Posterior cingulate gyrus (tissue), 11 donors: ENCODE data around the gene SMIM11.
"Not testable (repeated sequence)": the region's sequence is repeated elsewhere in the genome, so short reads cannot be mapped to it uniquely, and the experiment has no call there.

ENCODE experiments used
- DNase-seq, 10 donors: peaks; one replicate each; pipeline versions ENCODE4 v3.0.0 to v3.0.0-alpha.2; 2020 to 2021; ENCODE audit warnings: mixed read lengths in 3 of 10
- intact Hi-C: fragments of 100-400 bp; cut with DNase I; formaldehyde crosslinking; loops from one replicate; pipeline ENCODE4 v1.15.1; 2023

SMIM11 gene

DNA sequence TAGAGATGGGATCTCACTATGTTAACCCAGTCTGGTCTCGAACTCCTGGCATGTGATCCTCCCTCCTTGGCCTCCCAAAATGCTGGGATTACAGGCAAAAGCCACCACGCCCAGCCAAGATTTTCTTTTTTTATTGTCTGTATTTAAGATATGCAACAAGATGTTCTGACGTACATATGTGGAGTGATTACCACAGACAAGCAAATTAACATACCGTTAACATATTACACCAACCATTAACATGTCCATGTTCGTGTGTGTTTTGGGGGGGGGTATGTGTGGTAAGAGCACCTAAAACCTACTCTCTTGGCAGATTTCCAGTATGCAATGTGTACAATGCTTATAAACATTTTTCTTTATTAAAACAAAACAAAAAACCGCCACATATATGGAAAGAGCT, 22.1 kb upstream of the SMIM11 start:
- DNase-seq, result no peak
- intact Hi-C loops, result no loop called here

DNA sequence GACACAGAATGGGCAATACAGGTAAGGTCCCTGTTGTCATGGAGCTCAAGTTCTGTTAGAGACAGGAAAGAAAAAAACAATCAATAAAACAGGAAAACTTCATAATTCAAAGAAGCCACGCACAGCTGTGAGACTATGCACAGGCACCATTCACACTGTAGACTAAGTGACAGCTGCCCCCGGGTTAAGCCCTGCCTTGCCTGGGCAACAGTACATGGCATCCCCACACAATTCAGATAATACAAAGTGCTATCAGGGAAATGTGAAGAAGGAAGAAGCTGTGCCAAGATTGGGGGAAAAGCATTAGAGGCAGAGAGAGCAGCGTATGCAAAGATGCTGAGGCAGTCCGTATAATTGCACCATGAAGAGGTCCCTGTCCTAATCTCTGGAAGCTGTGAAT, 20.5 kb upstream of the SMIM11 start:
- DNase-seq, result no peak
- intact Hi-C loops, result no loop called here

DNA sequence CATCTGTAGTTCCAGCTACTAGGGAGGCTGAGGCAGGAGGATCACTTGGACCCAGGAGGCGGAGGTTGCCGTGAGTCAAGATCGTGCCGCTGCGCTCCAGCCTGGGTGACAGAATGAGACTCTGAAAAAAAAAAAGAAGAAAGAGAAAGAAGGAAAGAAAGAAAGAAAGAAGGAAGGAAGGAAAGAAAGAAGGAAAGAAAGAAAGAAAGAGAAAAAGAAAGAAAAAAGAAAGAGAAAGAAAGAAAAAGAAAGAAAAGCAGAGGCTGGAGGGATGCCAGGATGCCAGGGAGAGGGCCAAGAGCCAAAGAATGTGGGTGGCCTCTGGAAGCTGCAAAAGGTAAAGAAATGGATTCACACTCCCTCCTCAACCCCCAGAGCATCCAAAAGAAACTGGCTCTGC, 19.7 kb upstream of the SMIM11 start:
- intact Hi-C loops, result no loop called here
- no peak for DNase-seq

DNA sequence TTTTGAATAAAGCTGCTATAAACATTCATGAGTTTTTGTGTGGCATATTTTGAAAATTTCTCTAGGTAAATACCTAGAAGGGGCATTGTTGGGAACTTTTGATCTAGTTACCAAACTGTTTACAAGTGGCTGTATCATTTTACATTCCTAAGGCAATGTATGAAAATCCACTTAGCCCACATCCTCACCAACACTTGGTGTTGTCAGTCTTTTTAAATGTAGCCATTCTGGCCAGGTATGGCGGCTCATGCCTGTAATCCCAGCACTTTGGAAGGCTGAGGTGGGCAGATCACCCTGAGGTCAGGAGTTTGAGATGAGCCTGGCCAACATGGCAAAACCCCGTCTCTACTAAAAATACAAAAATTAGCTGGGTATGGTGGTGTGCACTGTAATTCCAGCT, 17.4 kb upstream of the SMIM11 start:
- DNase-seq, result no peak
- intact Hi-C loops, result no loop called here

DNA sequence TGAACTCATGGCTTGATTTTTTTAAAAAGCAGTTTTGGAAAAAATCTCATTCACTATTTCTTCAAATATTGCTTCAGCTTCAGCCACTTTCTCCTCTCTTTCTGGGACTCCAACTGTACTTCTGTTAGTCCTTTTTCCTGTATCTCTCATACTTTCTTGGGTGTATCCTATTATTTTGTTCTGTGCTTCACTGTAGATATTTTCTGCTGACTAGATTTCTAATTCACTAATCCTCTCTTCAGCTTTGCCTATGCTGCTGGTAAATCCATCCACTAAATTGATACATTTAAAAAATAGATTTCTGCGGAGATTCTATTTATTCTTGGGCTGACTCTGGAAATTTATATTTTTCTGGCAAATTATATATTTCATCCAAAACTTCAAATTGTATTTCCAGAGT, 16.4 kb upstream of the SMIM11 start:
- intact Hi-C loops, result no loop called here
- DNase-seq, result no peak

DNA sequence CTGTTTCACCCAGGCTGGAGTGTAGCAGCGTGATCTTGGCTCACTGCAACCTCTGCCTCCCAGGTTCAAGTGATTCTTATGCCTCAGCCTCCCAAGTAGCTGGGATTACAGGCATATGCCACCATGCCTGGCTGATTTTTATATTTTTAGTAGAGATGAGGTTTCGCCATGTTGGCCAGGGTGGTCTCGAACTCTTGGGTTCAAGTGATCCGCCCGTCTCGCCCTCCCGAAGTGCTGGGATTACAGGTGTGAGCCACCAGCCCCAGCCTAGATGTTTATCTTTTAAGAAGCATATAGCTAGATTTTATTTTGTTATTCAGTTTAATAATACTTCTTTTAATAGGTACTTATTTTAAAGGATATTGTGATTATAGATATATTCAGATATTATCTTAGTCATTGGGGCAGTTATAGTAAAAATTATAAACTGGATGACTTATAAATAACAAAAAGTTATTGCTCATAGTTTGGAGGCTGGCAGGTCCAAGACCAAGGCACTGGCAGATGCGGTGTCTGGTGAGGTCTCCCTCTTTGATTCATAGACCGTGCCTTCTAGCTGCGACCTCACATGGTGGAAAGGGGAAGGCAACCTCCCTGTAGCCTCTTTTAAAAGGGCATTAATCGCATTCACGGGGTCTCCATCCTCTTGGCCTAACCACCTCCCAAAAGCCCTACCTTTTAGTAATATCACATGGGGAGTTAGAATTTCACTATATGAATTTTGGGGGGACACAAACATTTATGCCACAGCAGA, 14.6 kb upstream of the SMIM11 start:
- intact Hi-C loops, result no loop called here
- peak in 2 of 10 donors; percentile 35 to 63 for DNase-seq

DNA sequence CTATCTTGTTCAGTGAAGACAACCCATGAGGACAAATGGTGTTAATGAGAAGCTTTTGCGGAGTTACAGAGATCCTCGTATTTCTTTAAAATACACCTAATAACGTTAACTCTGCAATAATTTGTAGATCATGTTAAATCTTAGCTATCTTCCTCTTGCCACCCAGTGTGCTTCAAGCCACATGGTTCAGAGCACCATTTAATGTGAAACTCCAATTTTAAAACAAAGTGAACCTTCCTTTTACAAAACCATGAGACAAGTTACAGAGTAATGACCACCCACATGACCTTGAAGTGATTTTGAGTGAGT, 13.2 kb upstream of the SMIM11 start:
- DNase-seq, result no peak
- intact Hi-C loops, result no loop called here

DNA sequence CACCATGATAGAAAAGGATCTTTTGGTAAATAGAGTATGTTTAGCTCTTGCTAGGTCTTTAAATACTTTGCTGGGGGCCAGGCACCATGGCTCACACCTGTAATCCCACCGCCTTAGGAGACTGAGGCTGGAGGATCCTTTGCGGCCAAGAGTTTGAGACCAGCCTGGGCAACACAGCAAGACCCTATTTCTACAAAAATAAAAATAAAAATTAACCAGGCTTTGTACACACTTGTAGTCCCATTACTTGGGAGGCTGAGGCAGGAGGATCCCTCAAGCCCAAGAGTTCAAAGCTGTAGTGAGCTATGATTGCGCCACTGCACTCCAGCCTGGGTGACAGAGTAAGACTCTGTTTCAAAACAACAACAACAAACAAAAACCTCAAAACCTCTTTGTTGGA, 12.6 kb upstream of the SMIM11 start:
- intact Hi-C loops, result no loop called here
- DNase-seq, result peak in 1 of 10 donors; percentile 5

DNA sequence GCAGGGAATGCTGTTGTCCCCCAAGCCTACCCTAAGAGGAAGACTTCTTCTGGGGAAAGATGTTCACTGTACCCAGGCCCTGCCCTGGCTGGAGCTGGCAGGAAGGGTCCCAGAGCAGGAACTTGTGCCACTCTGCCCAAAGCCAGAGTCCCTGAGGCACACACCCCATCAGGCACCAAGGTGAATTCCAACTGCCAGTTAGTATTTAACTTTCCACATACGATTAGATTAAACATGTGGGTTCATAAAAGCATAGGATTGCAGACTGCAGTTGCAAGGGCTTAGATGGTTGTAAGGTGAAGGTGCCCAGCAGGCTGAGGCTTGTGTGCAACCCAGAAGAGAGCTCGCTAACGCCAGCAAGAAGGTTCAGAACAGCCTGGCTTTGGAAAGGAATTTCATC, 11.6 kb upstream of the SMIM11 start, which contains the start of gene KCNE2:
Gene KCNE2, plus strand, starts transcription at position 274 of the 400 bp plus-strand sequence. CDS start 6,473 bp downstream, outside the sequence.
- intact Hi-C loops, result no loop called here
- peak in 1 of 10 donors; percentile 5 for DNase-seq

DNA sequence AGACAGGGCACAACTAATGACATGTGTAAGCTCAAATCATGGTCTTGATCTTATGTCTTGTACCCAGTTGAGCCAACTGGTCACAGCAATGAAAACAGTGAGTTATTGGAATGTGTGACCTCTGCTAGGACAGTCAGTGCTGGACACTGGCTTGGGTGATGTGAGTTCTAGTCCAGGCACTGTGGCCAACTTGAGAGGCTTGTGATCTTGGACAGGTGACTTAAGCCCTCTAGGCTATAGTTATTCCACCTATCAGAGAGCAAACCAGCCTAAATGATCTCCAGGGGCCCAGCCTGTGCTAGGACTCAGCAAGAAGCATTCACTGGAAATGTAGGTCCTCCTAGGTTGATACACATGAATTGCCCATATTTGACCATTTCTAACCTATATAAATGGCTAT, 10.4 kb upstream of the SMIM11 start:
- DNase-seq, result peak in 1 of 10 donors; percentile 6
- intact Hi-C loops, result no loop called here

DNA sequence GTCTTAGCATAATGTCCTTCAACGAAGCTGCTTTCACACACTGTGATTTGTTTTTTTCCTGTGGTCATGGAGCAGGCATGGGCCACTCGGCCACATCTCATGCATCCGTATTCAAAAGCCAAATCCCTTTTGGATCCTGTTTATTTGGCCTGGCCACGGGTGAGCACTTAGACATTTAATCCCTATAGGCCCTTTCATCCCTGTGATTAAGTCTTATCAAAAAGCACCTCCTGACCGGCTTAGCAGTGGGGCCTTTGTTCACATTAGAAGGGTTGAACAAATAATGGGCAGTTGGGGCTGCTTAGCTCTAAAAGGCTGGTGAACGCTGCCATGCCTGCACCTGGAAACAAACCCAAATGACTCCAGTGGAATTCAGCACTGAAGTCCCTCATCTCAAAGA, 9.5 kb upstream of the SMIM11 start:
- intact Hi-C loops, result no loop called here
- peak in 1 of 10 donors; percentile 21 for DNase-seq

DNA sequence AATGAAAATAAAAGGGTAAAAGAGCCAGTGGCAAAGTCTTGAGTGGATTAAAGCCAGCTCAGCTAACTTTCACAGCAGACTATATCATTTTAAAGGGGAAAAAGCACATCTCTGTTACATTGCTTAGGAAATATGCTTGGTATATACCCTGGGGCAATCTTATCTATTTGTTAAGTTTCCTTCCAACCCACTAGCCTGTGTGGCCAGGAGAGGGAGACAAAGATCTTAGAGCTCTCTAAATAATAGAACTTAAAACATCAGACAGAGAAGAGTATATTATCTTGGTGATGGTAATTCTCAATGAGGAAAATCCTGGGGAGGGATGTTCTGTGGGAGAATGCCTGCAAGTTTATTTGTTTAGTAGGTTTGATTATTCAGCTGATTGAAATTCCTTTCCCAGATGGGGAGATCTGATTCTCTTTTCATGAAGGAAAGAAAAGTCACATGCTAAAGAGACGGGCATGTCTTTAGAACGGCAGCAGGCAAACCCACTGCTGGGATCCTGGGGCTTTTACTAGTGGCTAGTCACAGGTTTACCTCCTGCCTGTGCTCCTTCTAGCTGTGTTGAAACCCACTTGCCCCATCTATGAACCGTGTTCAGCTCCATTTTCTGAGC, 7.9 kb upstream of the SMIM11 start:
- DNase-seq, result peak in 1 of 10 donors; percentile 44

DNA sequence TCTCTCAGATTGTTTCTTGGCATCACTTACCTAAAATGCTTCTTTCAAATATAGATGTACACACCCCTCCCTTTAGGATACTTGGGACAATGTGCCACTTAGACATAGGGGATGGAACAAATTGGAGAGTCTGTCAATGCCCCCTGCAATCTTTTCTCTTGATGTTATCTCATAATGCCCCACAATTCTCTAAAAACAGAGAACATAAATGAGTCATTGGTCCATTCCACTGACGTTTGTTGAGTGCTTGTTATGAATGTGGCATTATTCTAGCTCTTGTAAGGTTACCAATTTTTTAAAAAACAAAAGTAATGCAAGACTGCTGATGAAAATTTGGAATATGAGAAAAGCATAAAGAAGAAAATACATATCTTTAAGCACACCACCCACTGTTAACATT, 5.6 kb upstream of the SMIM11 start:
- no peak for DNase-seq
- intact Hi-C loops, result no loop called here

More for the DNA sequence above, 7.9 kb upstream of the SMIM11 start:
- intact Hi-C loops, result no loop called here

DNA sequence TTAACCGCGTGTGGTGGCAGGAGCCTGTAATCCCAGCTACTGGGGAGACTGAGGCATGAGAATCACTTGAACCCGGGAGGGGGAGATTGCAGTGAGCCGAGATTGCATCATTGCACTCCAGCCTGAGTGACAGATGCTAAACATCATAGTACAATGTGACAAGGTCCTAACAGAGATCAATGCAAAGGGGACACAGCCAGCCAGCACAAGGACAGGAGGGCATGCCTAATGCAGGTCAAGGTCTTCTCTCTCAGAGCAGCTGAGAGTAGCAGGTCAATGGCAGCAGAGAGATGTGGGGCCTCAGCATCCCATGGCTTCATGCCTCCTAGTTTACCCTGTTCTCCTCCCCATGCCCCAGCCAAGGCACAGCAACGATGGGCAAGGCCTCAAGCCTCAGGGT, 3.0 kb upstream of the SMIM11 start:
- no peak for DNase-seq
- intact Hi-C loops, result no loop called here

DNA sequence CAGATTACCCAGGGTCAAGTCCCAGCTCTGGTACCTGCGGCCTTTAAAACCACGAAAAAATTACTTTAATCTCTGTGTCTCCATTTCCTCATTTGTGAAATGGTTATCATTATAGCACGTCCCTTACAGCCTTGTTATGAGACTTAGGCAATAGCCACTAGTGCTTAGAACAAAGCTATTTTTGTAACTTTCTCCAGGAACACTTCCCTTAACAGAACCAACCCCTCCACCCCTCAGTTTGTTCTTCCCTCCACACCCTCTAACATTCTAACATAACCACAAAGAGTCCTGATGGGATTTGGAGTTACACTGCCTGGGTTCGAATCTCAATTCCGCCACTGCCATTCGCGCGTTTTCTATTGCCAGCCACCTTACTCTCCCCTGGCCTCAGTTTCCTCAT, 845 bp upstream of the SMIM11 start:
- DNase-seq, intact Hi-C loops: not testable (repeated sequence)

DNA sequence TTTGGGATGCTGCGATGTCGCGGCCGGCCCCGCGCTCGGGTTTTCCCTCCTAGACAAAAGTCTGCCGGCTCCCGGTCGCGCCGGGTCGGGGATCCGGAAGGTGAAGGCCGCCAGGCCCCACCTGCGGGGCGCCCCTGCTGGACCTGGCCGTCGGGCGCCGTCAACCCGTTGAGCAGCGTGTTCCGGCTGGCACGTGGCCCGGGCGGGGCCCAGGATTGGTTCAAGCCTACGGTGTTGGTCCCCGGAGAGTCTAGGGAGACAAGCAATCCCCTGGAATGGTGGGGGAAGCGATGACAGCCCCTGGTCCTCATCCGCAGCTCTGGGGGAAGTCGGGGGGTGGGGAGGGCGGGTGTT, 289 bp downstream of the SMIM11 start:
- intact Hi-C loops, result not testable (repeated sequence)

DNA sequence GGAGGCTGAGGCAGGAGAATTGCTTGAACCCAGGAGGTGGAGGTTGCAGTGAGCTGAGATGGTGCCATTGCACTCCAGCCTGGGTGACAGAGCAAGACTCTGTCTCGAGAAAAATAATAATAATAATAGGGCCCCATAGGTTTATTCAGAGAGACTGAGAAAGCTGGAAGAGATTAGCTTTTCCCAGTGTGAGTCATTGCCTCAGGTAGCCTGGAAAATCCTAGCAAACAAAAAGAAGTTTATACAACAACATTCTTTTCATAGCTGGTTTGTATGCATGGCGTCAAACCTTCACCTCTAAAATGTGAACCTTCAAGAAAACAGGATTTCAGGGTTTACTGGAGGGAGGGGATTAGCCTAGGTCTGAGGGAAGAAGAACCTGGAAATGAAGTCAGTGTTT, 7.8 kb downstream of the SMIM11 start:
- intact Hi-C loops, DNase-seq: not testable (repeated sequence)

More for the DNA sequence above, 289 bp downstream of the SMIM11 start:
- DNase-seq, result not testable (repeated sequence)

DNA sequence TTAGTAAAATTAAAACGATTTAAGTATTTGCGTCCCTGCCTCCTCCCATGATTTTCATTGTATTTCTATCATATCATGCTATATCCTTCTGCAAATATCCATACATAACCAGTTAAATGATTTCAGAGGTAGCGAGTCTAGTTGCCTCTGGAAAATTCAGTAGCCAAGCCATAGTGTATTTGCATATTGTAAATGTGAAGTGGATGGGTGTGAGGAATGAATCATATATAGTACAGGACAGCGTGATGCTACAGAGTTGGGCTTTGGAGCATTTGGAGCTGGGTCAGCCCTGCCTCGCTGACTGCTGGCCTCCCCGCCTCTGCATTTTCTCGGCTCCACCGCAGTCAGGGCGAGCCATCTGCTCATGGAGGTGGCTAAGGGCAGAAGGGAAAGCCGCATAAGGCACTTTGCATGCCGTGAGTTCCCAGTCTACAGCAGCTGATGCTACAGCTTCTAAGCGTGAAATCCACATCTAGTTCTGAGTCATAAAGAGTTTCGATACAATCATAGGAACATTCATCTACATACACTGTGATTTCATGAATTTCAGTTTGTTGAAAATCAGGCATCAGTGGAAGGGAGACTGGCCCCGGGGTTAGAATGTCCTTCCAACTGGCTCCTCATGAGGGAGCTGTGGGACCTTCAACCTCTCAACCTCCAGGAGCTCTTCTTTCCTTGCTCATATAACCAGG, 8.6 kb downstream of the SMIM11 start:
- intact Hi-C loops, DNase-seq: not testable (repeated sequence)

DNA sequence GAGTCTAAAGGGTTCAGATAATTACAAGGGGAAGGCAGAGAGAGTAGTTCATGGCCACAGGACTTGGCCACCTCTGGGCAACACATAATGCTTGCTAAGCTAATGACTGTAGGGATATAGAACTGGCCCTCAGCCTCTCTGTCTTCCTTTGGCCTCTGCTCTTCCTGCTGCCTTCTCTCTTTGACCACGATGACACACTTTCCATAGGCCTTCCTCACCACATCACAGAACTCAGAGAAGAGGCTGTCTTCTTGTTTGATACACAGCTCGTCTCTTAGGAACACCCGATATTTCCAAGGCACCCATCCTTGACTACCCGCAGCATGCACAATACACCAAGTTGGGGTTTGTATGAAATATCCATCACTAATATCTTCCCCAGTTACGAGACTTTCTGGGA, 25.2 kb downstream of the SMIM11 start:
- DNase-seq, intact Hi-C loops: not testable (repeated sequence)

DNA sequence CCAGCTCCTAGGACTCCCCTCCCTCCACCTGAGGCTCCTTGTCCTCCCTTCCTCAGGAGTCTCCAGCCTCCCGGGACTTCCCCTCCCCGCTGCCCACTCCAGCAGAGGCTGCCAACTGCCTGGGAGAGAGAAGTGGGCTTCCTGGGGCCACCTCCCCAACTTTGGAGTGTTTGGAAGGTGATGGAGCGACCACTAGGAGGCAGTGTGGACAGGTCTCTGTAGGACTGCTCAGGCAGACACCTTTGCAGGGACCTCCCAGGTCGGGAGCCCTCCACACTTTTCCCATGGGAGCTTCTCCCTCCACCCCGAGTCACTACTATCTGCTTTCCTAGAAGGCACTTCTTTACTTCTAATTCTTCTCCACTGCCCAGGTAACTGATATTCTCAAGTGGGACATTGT, 29.4 kb downstream of the SMIM11 start:
- intact Hi-C loops, DNase-seq: not testable (repeated sequence)

DNA sequence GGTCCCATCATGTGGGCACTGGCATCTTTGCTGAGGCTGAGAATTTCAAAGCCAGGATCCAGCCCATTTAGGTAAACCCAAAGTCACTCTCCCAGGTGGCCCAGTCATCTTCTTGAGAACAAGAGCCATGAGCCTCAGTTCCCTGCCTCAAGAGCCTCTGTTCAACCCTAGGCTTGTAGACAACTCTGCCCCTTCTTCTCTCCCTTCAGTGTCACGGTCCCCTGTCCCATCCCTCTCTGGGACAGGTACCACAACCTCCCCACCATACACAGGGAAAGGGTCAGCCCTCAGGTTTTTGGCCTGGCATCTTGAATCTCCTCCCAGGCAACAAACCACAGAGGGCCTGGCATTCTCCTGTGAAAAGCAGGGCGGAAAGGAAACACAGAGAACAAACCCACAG, 30.4 kb downstream of the SMIM11 start:
- DNase-seq, intact Hi-C loops: not testable (repeated sequence)

DNA sequence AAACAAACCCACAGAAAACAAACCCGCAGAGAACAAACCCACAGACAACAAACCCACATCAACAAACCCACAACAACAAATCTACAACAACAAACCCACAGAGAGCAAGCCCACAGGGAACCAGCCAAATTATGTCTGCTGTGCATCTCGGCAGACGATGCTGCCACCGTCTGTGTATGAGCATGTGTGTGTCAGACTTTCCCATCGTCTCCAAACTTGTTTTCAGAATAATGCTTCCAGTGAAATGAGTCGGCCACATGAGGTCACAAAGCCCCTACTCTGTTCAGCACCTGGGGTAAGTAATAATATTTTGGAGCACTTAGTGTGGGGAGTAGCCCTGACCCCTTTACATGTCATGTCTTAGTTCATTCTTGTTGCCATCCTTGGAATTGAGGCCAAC, 30.8 kb downstream of the SMIM11 start:
- DNase-seq, intact Hi-C loops: not testable (repeated sequence)
